Central memory CD8-positive, alpha-beta T cell (primary cell): ENCODE results near the gene NRIP1.

Experiments
- ATAC-seq: fragments of 150-1000 bp; cut with Tn5 transposase; replicated peaks from 2 replicates; pipeline ENCODE4 v1.10.0; 2022; ENCODE audit warnings: mild to moderate bottlenecking, moderate FRiP score, moderate number of reproducible peaks; ENCODE audit not compliant: poor library complexity, severe bottlenecking; ENCODE audit errors: extremely low read depth
- DNase-seq, 2 donors: peaks; one replicate each; pipeline ENCODE4 v3.0.0; 2021; ENCODE audit warnings: low spot score in 2 of 2
- H3K27ac Mint-ChIP-seq: one replicate; pipeline ENCODE4 v1.8.0; 2022; ENCODE audit warnings: low read depth, mild to moderate bottlenecking, moderate library complexity, mixed read lengths
- H3K27me3 Mint-ChIP-seq: one replicate; pipeline ENCODE4 v1.8.0; 2022; ENCODE audit warnings: mixed read lengths
- H3K36me3 Mint-ChIP-seq: one replicate; pipeline ENCODE4 v1.8.0; 2022; ENCODE audit warnings: mild to moderate bottlenecking, moderate library complexity, mixed read lengths; ENCODE audit not compliant: insufficient read depth
- H3K4me1 Mint-ChIP-seq: one replicate; pipeline ENCODE4 v1.8.0; 2022; ENCODE audit warnings: mixed read lengths
- H3K4me3 Mint-ChIP-seq: one replicate; pipeline ENCODE4 v1.8.0; 2022; ENCODE audit warnings: mild to moderate bottlenecking, moderate library complexity, mixed read lengths
- H3K9me3 Mint-ChIP-seq: one replicate; pipeline ENCODE4 v1.8.0; 2022; ENCODE audit warnings: mixed read lengths

Gene NRIP1

GRCh38 chr21:15006594-15007230, 58.1 kb downstream of the NRIP1 start:
- H3K27ac Mint-ChIP-seq: no peak overlapping the region
- no peaks in the 10 kb centered on the region for H3K9me3 Mint-ChIP-seq
- H3K4me3 Mint-ChIP-seq: no peak overlapping the region
- ATAC-seq (no peak), DNase-seq (no peak)
- H3K4me1 Mint-ChIP-seq: peaks cover 11% of the 10 kb centered on the region
- peaks cover 7% of the 10 kb centered on the region for H3K36me3 Mint-ChIP-seq
- H3K27me3 Mint-ChIP-seq: no peaks in the 10 kb centered on the region

- Mint-ChIP-seq H3K4me3 (peak overlapping the region; percentile 48), H3K36me3 (peaks cover 7% of the 10 kb centered on the region), H3K27me3 (no peaks in the 10 kb centered on the region), H3K4me1 (peaks cover 12% of the 10 kb centered on the region), H3K27ac (no peak overlapping the region), H3K9me3 (no peaks in the 10 kb centered on the region)
- DNase-seq (no peak), ATAC-seq (no peak)
Observed at GRCh38 chr21:15005391-15005790, 59.4 kb downstream of the NRIP1 start.

DNA sequence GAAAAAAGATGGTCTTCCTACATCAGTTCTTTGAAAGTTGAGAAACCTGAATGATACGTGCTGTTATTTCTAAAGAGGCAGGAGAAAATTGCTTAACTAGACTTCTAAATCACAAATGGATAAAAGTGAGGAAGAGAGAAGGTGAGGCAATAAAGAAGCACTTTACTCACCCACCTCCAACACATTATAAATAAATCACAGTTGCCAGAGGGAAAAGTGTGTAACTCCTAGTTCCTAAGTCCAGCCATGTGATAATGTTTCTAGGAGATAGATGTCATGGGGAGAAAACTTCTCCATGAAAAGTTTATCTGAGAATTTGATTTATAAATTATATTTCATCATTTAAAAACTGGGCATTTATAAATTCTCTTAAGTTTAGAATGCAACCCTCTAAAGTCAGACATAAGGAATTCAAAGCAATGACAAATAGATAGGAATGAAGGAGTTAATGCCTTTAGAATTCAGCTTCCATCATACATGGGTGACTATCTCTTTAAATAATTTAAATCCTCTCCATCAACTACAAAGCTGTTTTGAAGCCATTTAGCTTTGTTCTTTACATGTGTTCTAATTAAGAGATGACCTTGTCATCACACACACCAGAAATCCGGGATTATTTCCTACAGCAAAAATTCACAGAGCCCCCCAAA, 60.0 kb downstream of the NRIP1 start:
- Mint-ChIP-seq H3K27me3 (no peaks in the 10 kb centered on the region), H3K27ac (no peak overlapping the region), H3K4me1 (peaks cover 15% of the 10 kb centered on the region), H3K36me3 (peaks cover 7% of the 10 kb centered on the region), H3K4me3 (peak overlapping the region; percentile 48), H3K9me3 (no peaks in the 10 kb centered on the region)
- DNase-seq (no peak), ATAC-seq (no peak)

- no peak for ATAC-seq
- no peak for DNase-seq
- Mint-ChIP-seq H3K9me3 (no peaks in the 10 kb centered on the region), H3K27me3 (no peaks in the 10 kb centered on the region), H3K4me1 (peaks cover 18% of the 10 kb centered on the region), H3K36me3 (peaks cover 7% of the 10 kb centered on the region), H3K4me3 (no peak overlapping the region), H3K27ac (no peak overlapping the region)
Observed at GRCh38 chr21:15003463-15004135, 61.2 kb downstream of the NRIP1 start.

- Mint-ChIP-seq H3K27ac (no peak overlapping the region), H3K27me3 (no peaks in the 10 kb centered on the region), H3K9me3 (no peaks in the 10 kb centered on the region), H3K4me1 (peaks cover 18% of the 10 kb centered on the region), H3K36me3 (peaks cover 4% of the 10 kb centered on the region), H3K4me3 (no peak overlapping the region)
- no peak for DNase-seq
- no peak for ATAC-seq
Observed at GRCh38 chr21:15001857-15002606, 62.8 kb downstream of the NRIP1 start.

DNA sequence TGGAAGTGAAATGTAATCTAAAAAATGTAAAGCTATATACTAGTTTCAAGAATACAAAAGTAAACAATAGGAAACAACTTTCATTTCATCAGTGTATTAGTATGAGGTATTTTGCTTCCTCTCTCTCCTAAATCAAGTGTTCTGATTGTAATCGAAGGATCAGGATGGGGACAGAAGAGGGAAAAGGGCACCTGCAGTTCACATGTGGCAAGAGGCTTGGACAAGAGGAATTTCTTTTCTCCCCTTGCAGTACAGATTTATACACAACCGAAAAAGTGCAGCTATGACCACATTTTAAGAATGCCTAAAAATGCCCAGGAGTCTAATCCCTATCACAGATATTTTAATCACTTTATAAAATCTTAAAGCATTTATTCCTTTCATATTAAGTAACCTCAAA, 63.7 kb downstream of the NRIP1 start:
- no peak for ATAC-seq
- Mint-ChIP-seq H3K4me1 (peaks cover 18% of the 10 kb centered on the region), H3K9me3 (no peaks in the 10 kb centered on the region), H3K27ac (no peak overlapping the region), H3K36me3 (peaks cover 4% of the 10 kb centered on the region), H3K4me3 (no peak overlapping the region), H3K27me3 (no peaks in the 10 kb centered on the region)
- DNase-seq: no peak

- no peaks in the 10 kb centered on the region for H3K9me3 Mint-ChIP-seq
- ATAC-seq (no peak), DNase-seq (no peak)
- H3K4me3 Mint-ChIP-seq: no peak overlapping the region
- peaks cover 20% of the 10 kb centered on the region for H3K4me1 Mint-ChIP-seq
- no peak overlapping the region for H3K27ac Mint-ChIP-seq
- no peaks in the 10 kb centered on the region for H3K27me3 Mint-ChIP-seq
- H3K36me3 Mint-ChIP-seq: peaks cover under 1% of the 10 kb centered on the region
Observed at GRCh38 chr21:15000081-15000480, 64.7 kb downstream of the NRIP1 start.

DNA sequence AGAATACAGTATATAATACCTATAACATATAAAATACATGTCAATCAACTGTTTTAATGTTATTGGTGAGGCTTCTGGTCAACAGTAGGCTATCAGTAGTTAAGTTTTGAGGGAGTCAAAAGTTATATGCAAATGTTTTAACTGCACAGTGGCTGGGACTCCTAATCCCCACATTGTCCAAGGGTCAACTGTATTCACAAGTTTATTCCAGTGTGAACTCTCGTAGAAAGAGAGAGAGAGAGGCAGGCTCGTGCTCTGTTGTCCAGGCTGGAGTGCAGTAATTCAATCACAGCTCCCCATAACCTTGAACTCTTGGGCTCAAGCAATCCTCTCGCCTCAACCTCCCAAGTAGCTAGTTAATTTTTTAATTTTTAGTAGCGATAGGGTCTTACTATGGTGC, 66.0 kb downstream of the NRIP1 start:
- ATAC-seq (no peak), DNase-seq (no peak)
- H3K4me3 Mint-ChIP-seq: no peak overlapping the region
- no peaks in the 10 kb centered on the region for H3K27me3 Mint-ChIP-seq
- H3K4me1 Mint-ChIP-seq: peaks cover 23% of the 10 kb centered on the region
- no peak overlapping the region for H3K27ac Mint-ChIP-seq
- H3K36me3 Mint-ChIP-seq: peaks cover 2% of the 10 kb centered on the region
- H3K9me3 Mint-ChIP-seq: no peaks in the 10 kb centered on the region

DNA sequence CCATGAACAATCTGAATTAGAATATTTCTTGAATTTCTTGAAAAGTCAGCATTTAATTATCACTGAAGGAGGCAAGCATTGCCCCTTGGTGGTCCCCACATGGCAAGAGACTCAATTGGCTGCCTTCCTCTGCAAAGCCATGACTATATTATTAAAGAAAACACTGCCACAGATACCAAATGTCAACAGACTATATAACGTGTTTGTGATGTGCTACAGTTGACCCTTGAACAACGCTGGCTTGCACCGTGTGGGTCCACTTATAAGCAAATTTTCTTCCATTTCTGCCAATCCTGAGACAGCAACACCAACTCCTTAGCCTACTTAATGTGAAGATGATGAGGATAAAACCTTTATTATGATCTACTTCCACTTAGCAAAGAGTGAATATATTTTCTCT, 66.5 kb downstream of the NRIP1 start:
- H3K27ac Mint-ChIP-seq: no peak overlapping the region
- no peak for ATAC-seq
- peaks cover 2% of the 10 kb centered on the region for H3K36me3 Mint-ChIP-seq

DNA sequence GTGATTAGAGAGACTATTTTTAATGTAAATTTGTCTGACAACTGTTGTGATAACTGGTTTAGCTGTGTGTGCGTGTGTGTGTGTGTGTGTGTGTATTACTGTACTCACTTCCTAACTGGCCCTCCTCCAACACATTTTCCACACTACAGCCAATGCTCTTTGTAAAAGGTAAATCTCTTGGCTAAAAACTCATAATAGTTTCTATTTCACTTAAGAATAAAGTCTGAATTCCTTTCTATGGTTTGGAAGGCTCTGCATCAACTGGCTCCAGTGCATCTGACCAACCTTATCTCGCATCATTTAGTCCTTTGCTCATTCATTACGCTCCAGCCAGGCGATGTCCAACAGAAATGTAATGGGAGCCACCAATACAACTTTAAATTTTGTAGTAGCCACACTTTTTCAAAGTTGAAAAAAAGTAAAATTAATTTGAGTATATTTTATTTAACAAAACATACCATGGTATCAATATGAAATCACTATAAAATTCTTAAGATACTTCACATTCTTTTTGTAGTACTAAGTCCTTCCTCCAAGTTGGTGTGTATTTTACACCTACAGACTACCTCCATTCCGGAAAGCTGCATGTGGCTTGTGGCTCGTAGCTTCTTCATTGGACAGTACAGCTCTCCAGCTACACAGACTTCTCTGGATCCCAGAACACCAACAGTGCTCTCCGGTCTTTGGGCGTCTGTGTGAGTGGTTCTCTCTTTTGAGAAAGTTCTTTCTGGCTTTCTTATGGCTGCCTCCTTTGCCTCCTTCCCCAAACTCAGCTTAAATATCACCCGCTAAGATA, 68.9 kb downstream of the NRIP1 start:
- DNase-seq: no peak
- no peaks in the 10 kb centered on the region for H3K27me3 Mint-ChIP-seq
- no peaks in the 10 kb centered on the region for H3K9me3 Mint-ChIP-seq
- ATAC-seq: no peak
- peaks cover 23% of the 10 kb centered on the region for H3K4me1 Mint-ChIP-seq
- no peak overlapping the region for H3K4me3 Mint-ChIP-seq
- peaks cover 2% of the 10 kb centered on the region for H3K36me3 Mint-ChIP-seq
- H3K27ac Mint-ChIP-seq: no peak overlapping the region

More for the DNA sequence above, 66.5 kb downstream of the NRIP1 start:
- Mint-ChIP-seq H3K4me1 (peaks cover 23% of the 10 kb centered on the region), H3K9me3 (no peaks in the 10 kb centered on the region), H3K27me3 (no peaks in the 10 kb centered on the region), H3K4me3 (no peak overlapping the region)
- DNase-seq: no peak

GRCh38 chr21:14995226-14995625, 69.6 kb downstream of the NRIP1 start:
- no peak overlapping the region for H3K4me3 Mint-ChIP-seq
- H3K9me3 Mint-ChIP-seq: no peaks in the 10 kb centered on the region
- no peak for ATAC-seq
- no peaks in the 10 kb centered on the region for H3K27me3 Mint-ChIP-seq
- no peak for DNase-seq
- no peak overlapping the region for H3K27ac Mint-ChIP-seq
- peaks cover 2% of the 10 kb centered on the region for H3K36me3 Mint-ChIP-seq
- H3K4me1 Mint-ChIP-seq: peaks cover 23% of the 10 kb centered on the region

DNA sequence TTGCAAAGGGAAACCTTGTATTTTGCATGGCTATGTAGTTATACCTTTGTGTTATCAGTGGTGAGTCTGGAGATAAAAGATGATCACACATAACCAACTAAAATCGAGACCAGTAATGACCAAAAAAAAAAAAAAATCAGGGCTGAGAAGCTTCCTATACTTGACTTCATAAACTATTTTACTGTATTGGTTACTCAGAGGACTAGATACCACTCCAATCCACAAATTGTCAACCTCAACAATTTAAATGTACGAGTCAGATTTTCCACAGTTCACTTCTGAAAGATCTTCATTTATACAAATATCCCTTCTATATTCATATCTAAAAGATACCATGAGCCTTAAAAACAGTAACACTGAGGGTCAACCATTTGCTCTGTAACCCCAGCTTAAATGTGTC, 71.7 kb downstream of the NRIP1 start:
- H3K27ac Mint-ChIP-seq: no peak overlapping the region
- no peaks in the 10 kb centered on the region for H3K27me3 Mint-ChIP-seq
- peaks cover 17% of the 10 kb centered on the region for H3K4me1 Mint-ChIP-seq
- DNase-seq (no peak), ATAC-seq (no peak)
- no peaks in the 10 kb centered on the region for H3K9me3 Mint-ChIP-seq
- no peak overlapping the region for H3K4me3 Mint-ChIP-seq
- H3K36me3 Mint-ChIP-seq: peaks cover 2% of the 10 kb centered on the region
